Nephron (organoid): ENCODE data around the gene EGF.
A peak's percentile ranks its signal among the peaks of the same experiment; 100 is the strongest.

Source experiments
- H3K27ac Mint-ChIP-seq, 3 experiments: 2 replicates each; pipeline ENCODE4 v1.8.0; 2020; ENCODE audit warnings: mixed read lengths in 3 of 3, mild to moderate bottlenecking in 2 of 3, moderate library complexity in 1 of 3
- H3K27me3 Mint-ChIP-seq: 2 replicates; pipeline ENCODE4 v1.8.0; 2021; ENCODE audit warnings: low read depth, mild to moderate bottlenecking, moderate library complexity, mixed read lengths
- H3K36me3 Mint-ChIP-seq: 2 replicates; pipeline ENCODE4 v1.8.0; 2020; ENCODE audit warnings: low read depth, mixed read lengths
- H3K4me1 Mint-ChIP-seq: 2 replicates; pipeline ENCODE4 v1.8.0; 2020; ENCODE audit warnings: mixed read lengths
- H3K4me3 Mint-ChIP-seq, 3 experiments: 2 replicates each; pipeline ENCODE4 v1.8.0; 2020; ENCODE audit warnings: mild to moderate bottlenecking in 3 of 3, mixed read lengths in 3 of 3, moderate library complexity in 2 of 3
- H3K9me3 Mint-ChIP-seq: 2 replicates; pipeline ENCODE4 v1.8.0; 2020; ENCODE audit warnings: mixed read lengths
- TF ChIP-seq, protein P1 (sequence below), 3 experiments: fragments of 200-600 bp; sonication (generic); IDR thresholded peaks; one replicate each; pipeline ENCODE4 v1.5.0; 2021; ENCODE audit warnings: antibody characterized with exemption in 3 of 3; ENCODE audit not compliant: unreplicated experiment in 3 of 3

Gene EGF

GRCh38 chr4:109912706-109913595 lies at the start of gene EGF:
Gene EGF, plus strand, starts transcription at chr4:109912883. Its CDS starts 453 bp downstream, at chr4:109913336.
- Mint-ChIP-seq H3K4me3 (peak within 1 kb of the TSS in 1 of 3 experiments; percentile 14), H3K27ac (peak within 1 kb of the TSS; percentile 7 to 35 (median 7)), H3K4me1 (peaks cover 28% of the 10 kb centered on the region), H3K9me3 (no peaks in the 10 kb centered on the region), H3K27me3 (no peaks in the 10 kb centered on the region), H3K36me3 (no peaks in the 10 kb centered on the region)
- TF ChIP-seq, protein P1, sequence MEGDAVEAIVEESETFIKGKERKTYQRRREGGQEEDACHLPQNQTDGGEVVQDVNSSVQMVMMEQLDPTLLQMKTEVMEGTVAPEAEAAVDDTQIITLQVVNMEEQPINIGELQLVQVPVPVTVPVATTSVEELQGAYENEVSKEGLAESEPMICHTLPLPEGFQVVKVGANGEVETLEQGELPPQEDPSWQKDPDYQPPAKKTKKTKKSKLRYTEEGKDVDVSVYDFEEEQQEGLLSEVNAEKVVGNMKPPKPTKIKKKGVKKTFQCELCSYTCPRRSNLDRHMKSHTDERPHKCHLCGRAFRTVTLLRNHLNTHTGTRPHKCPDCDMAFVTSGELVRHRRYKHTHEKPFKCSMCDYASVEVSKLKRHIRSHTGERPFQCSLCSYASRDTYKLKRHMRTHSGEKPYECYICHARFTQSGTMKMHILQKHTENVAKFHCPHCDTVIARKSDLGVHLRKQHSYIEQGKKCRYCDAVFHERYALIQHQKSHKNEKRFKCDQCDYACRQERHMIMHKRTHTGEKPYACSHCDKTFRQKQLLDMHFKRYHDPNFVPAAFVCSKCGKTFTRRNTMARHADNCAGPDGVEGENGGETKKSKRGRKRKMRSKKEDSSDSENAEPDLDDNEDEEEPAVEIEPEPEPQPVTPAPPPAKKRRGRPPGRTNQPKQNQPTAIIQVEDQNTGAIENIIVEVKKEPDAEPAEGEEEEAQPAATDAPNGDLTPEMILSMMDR (IDR thresholded peaks at IDR 0.05; ENCODE audit: unreplicated experiment in 3 of 3) = no peak

GRCh38 chr4:109864134-109864533 lies 48.5 kb upstream of the EGF start:
- Mint-ChIP-seq H3K27me3 (no peaks in the 10 kb centered on the region), H3K4me3 (no peak overlapping the region), H3K9me3 (peaks cover 17% of the 10 kb centered on the region), H3K27ac (no peak overlapping the region), H3K36me3 (peaks cover 5% of the 10 kb centered on the region), H3K4me1 (no peaks in the 10 kb centered on the region)
- TF ChIP-seq, protein P1 (IDR thresholded peaks at IDR 0.05; ENCODE audit: unreplicated experiment in 3 of 3) = peak in 1 of 3 experiments; percentile 14

GRCh38 chr4:109870061-109870460 lies 42.6 kb upstream of the EGF start:
- Mint-ChIP-seq H3K4me3 (no peak overlapping the region), H3K36me3 (no peaks in the 10 kb centered on the region), H3K27ac (no peak overlapping the region), H3K4me1 (peaks cover 4% of the 10 kb centered on the region), H3K9me3 (no peaks in the 10 kb centered on the region), H3K27me3 (peaks cover 5% of the 10 kb centered on the region)
- TF ChIP-seq, protein P1 (IDR thresholded peaks at IDR 0.05; ENCODE audit: unreplicated experiment in 3 of 3) = no peak

- Mint-ChIP-seq H3K27ac (no peak overlapping the region), H3K4me1 (peaks cover 4% of the 10 kb centered on the region), H3K9me3 (no peaks in the 10 kb centered on the region), H3K36me3 (no peaks in the 10 kb centered on the region), H3K27me3 (peaks cover 9% of the 10 kb centered on the region), H3K4me3 (no peak overlapping the region)
- TF ChIP-seq, protein P1 (IDR thresholded peaks at IDR 0.05; ENCODE audit: unreplicated experiment in 3 of 3) = no peak
These were observed 40.6 kb upstream of the EGF start for GRCh38 chr4:109872065-109872464.

DNA sequence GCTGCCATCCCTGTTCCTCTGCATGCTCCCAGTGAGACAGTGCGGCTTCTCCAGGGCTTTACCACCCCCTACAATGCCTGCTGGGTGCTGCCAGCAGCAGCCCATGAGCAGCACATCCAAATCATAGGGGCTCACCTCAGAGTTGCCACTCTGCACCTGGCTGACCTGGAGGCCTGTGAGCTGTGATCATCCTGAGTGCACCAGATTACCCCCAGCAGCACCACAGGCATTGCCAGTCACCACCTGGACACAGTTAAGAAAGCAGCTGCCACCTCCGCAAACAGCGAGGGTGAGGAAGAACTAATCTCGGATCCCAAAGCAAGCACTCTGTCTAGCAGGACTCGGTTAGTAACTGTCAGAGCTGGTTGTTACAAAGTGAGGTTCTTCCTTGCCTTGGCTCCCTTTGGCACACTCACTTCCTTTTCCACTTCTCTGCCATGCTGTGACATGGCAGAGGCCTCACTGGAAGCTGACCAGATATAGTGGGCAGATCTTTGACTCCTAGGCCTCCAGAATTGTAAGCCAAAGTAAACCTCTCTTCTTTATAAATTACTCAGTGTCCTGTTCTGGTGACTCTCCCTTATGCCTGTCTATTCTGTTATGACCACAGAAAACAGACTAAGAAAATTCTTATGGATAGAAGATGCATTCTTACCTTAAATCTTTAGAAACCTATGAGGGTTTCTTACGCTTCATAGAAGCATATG lies 39.6 kb upstream of the EGF start:
- H3K9me3 Mint-ChIP-seq = no peaks in the 10 kb centered on the region
- H3K27ac Mint-ChIP-seq = no peak overlapping the region
- no peaks in the 10 kb centered on the region for H3K36me3 Mint-ChIP-seq
- no peak overlapping the region for H3K4me3 Mint-ChIP-seq
- TF ChIP-seq, protein P1 (IDR thresholded peaks at IDR 0.05; ENCODE audit: unreplicated experiment in 3 of 3) = no peak
- H3K27me3 Mint-ChIP-seq = peaks cover 9% of the 10 kb centered on the region
- peaks cover 10% of the 10 kb centered on the region for H3K4me1 Mint-ChIP-seq
